CD4-positive, alpha-beta memory T cell (primary cell): ENCODE measurements around the gene SFI1. TPM values are rescaled to one million over a fixed set of nuclear protein-coding genes. Genes with fewer than 3 reads are reported as not detected.

Experiments
- CTCF ChIA-PET: fragments of 350-600 bp; sonication (Branson Sonifier 250); formaldehyde crosslinking; loops from one replicate; lab custom pipeline; 2021; ENCODE audit warnings: inconsistent platforms; ENCODE audit not compliant: partially characterized antibody; lab: Charles Lee
- POLR2A ChIA-PET: fragments of 350-600 bp; sonication (Branson Sonifier 250); formaldehyde crosslinking; loops from one replicate; lab custom pipeline; 2021; ENCODE audit not compliant: partially characterized antibody; lab: Charles Lee
- DNase-seq, 5 donors: peaks; one replicate each; pipeline versions ENCODE4 v3.0.0 to v3.0.0-alpha.2; 2020 to 2022; ENCODE audit warnings: mixed read lengths in 1 of 5
- H3K27ac ChIP-seq: one replicate; pipeline ENCODE4 v1.7.0; 2013; ENCODE audit warnings: low read depth, low read length
- H3K27me3 ChIP-seq: 2 replicates; pipeline ENCODE4 v1.7.0; 2013; ENCODE audit warnings: mild to moderate bottlenecking, low read length, moderate library complexity; ENCODE audit not compliant: insufficient read depth
- H3K36me3 ChIP-seq: 2 replicates; pipeline ENCODE4 v1.7.0; 2013; ENCODE audit warnings: mild to moderate bottlenecking, low read length, moderate library complexity; ENCODE audit not compliant: insufficient read depth
- H3K4me1 ChIP-seq: 2 replicates; pipeline ENCODE4 v1.7.0; 2013; ENCODE audit warnings: mild to moderate bottlenecking, low read length, moderate library complexity; ENCODE audit not compliant: insufficient read depth
- H3K4me3 ChIP-seq, 2 donors: one replicate each; pipeline ENCODE4 v1.7.0; 2013; ENCODE audit warnings: low read length in 2 of 2, mild to moderate bottlenecking in 1 of 2
- H3K9me3 ChIP-seq, 2 donors: one replicate each; pipeline ENCODE4 v1.7.0; 2013; ENCODE audit warnings: low read length in 2 of 2, control low read depth in 1 of 2; ENCODE audit not compliant: control insufficient read depth in 1 of 2
- H3K27ac Mint-ChIP-seq, 7 donors: one replicate each; pipeline ENCODE4 v1.8.0; 2020 to 2021; ENCODE audit warnings: mixed read lengths in 7 of 7, mild to moderate bottlenecking in 6 of 7, inconsistent platforms in 3 of 7, moderate library complexity in 3 of 7
- H3K27me3 Mint-ChIP-seq, 2 donors: one replicate each; pipeline ENCODE4 v1.8.0; 2020 to 2021; ENCODE audit warnings: mixed read lengths in 2 of 2
- H3K36me3 Mint-ChIP-seq, 2 donors: one replicate each; pipeline ENCODE4 v1.8.0; 2020 to 2021; ENCODE audit warnings: mixed read lengths in 2 of 2, inconsistent platforms in 1 of 2, mild to moderate bottlenecking in 1 of 2
- H3K4me1 Mint-ChIP-seq, 4 donors: one replicate each; pipeline ENCODE4 v1.8.0; 2020 to 2021; ENCODE audit warnings: mixed read lengths in 4 of 4, mild to moderate bottlenecking in 1 of 4
- H3K4me3 Mint-ChIP-seq, 8 donors: one replicate each; pipeline ENCODE4 v1.8.0; 2020 to 2021; ENCODE audit warnings: mixed read lengths in 8 of 8, mild to moderate bottlenecking in 7 of 8, moderate library complexity in 6 of 8, inconsistent platforms in 3 of 8
- H3K9me3 Mint-ChIP-seq, 8 donors: one replicate each; pipeline ENCODE4 v1.8.0; 2020 to 2021; ENCODE audit warnings: mixed read lengths in 8 of 8, mild to moderate bottlenecking in 5 of 8, inconsistent platforms in 3 of 8, moderate library complexity in 1 of 8
- intact Hi-C: fragments of 100-400 bp; cut with micrococcal nuclease; formaldehyde crosslinking; loops from one replicate; pipeline ENCODE4 v1.15.1; 2023
- polyA plus RNA-seq, 2 donors: library from polyadenylated mRNA; unstranded; fragments of 300-500 nt; fragmentation: Illumina TruSeq; gene quantifications; one replicate each; pipeline ENCODE4 v1.2.3, GENCODE V29; 2021
- total RNA-seq, 2 experiments: library from RNA; stranded (reverse); gene quantifications; one replicate each; pipeline ENCODE4 v1.2.3, GENCODE V29; 2021

The SFI1 gene
- total and polyA plus RNA-seq, 4 experiments from 2014 or later = 14.7 to 333 (median 181) TPM

DNA sequence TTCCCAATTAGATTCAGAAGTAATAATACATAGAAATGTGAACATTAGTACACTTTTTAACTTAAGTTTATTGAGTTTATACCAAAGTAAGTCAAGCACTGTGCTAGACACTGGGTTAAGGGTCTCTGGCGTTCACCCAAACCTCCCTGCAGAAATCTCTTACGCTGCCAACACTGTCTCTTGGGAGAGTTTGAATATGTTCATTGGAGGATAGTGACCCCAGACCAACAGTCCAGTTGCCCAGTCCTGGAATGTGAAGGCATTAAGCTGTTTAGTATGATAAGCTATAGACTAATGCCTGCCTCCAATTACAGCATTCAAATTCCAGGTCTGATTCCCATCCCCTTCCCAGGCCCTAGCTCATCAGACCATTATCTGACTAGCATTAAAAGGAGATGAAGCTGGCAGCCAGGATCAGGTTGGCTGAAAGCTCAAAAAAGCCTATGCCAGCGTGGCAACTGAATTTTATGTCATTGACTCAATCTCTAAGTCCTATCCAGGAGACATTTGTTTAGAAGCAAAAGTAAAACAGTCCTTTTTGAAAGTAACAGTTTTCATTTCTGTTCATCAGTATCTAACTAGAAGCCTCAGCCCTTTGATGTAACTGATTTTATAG is 77.8 kb downstream of the SFI1 start:
- Mint-ChIP-seq H3K27me3 (no peaks in the 10 kb centered on the region), H3K4me3 (no peak overlapping the region), H3K4me1 (peaks cover 0 to 4% (median 0%) of the 10 kb centered on the region in 4 donors), H3K9me3 (no peaks in the 10 kb centered on the region), H3K36me3 (peaks cover 35 to 71% of the 10 kb centered on the region in 2 donors), H3K27ac (peak overlapping the region in 1 of 7 donors; percentile 48)
- CTCF ChIA-PET = no interaction called here
- DNase-seq = no peak
- no peaks in the 10 kb centered on the region for H3K27me3 ChIP-seq
- POLR2A ChIA-PET = no interaction called here
- H3K9me3 ChIP-seq = no peaks in the 10 kb centered on the region
- H3K27ac ChIP-seq = no peak overlapping the region
- H3K4me1 ChIP-seq = no peaks in the 10 kb centered on the region
- H3K4me3 ChIP-seq = no peak overlapping the region
- H3K36me3 ChIP-seq = peaks cover 53% of the 10 kb centered on the region
- intact Hi-C loops = no loop called here

DNA sequence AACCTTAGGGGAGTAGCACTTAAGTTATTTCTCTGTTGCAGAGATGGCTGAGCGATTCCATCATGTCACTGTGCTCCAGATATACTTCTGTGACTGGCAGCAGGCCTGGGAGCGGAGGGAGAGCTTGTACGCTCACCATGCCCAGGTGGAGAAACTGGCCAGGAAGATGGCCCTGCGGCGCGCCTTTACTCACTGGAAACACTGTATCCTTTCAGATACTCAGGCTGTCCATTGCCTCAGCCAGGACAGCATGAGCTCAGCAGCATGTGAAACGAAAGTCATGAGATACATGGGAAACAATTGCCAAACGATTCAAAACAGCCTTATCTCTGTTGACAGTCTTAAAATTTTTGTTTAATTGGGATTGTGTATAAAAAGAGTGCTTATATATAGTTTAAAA is 78.9 kb downstream of the SFI1 start:
- H3K36me3 Mint-ChIP-seq = peaks cover 37 to 72% of the 10 kb centered on the region in 2 donors

DNA sequence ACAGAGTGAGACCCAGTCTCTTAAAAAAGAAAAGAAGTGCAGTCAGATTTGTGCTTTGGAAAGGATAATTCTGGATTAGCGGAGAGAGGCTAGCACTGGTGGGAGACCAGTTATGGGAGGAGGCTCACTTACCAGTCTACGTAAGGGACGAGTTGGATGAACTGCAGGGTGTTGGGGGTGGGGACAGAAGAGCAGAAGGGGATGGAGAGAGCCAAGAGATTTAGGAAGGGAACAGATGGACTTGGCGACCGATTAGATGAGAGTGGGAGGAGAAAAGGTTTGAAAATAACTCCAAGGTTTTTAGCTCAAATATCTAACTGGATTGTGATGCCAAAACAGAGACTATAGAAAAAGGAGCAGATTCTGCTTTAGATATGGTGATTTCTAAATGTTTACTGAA is 81.4 kb downstream of the SFI1 start:
- H3K27ac ChIP-seq = no peak overlapping the region
- no peak for DNase-seq
- ChIA-PET POLR2A (interaction anchor here (1.0 kb wide), 1 partner anchor 84 kb away, joined by 3 read pairs; the partner anchor contains the start of gene PISD), CTCF (no interaction called here)
- intact Hi-C loops = no loop called here
- no peaks in the 10 kb centered on the region for H3K9me3 ChIP-seq
- no peaks in the 10 kb centered on the region for H3K9me3 Mint-ChIP-seq
- peak overlapping the region in 5 of 7 donors; percentile 17 to 53 (median 49) for H3K27ac Mint-ChIP-seq
- H3K4me3 Mint-ChIP-seq = no peak overlapping the region
- peaks cover 23 to 64% of the 10 kb centered on the region in 2 donors for H3K36me3 Mint-ChIP-seq
- no peaks in the 10 kb centered on the region for H3K27me3 ChIP-seq
- peaks cover 43% of the 10 kb centered on the region for H3K36me3 ChIP-seq
- H3K4me1 Mint-ChIP-seq = peaks cover 5 to 10% (median 8%) of the 10 kb centered on the region in 4 donors
- no peak overlapping the region for H3K4me3 ChIP-seq
- peaks cover 10% of the 10 kb centered on the region for H3K4me1 ChIP-seq
- H3K27me3 Mint-ChIP-seq = no peaks in the 10 kb centered on the region

More for the DNA sequence above, 78.9 kb downstream of the SFI1 start:
- Histone ChIP-seq H3K4me1 (no peaks in the 10 kb centered on the region), H3K27me3 (no peaks in the 10 kb centered on the region), H3K36me3 (peaks cover 52% of the 10 kb centered on the region), H3K4me3 (no peak overlapping the region), H3K27ac (no peak overlapping the region), H3K9me3 (no peaks in the 10 kb centered on the region)
- no peaks in the 10 kb centered on the region for H3K27me3 Mint-ChIP-seq
- DNase-seq = no peak
- H3K4me1 Mint-ChIP-seq = peaks cover 0 to 4% (median 0%) of the 10 kb centered on the region in 4 donors
- ChIA-PET POLR2A (no interaction called here), CTCF (interaction anchor here (1.1 kb wide), 1 partner anchor 102 kb away, joined by 3 read pairs; no protein-coding TSS in a partner anchor)
- intact Hi-C loops = no loop called here
- no peak overlapping the region for H3K4me3 Mint-ChIP-seq
- H3K9me3 Mint-ChIP-seq = no peaks in the 10 kb centered on the region
- peak overlapping the region in 1 of 7 donors; percentile 57 for H3K27ac Mint-ChIP-seq

DNA sequence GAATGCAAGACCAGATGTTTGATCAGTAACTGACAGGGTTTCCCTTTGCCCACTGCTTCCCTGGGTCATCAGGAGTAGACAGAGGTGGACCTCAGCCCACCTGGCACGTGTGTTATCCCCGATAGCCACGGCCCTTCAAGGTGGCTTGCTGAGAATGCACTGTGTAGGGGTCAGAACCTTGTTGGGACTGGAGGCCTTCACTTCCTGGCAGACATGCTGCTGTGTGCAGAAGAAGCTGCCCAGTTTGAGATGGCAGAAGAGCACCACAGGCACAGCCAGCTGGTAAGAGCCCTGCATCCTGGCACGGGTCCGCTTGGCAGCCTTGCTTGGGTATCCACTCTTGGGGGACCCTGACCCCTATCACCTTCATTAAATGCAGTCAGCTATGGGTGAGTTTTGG is 81.8 kb downstream of the SFI1 start:
- Histone ChIP-seq H3K27me3 (no peaks in the 10 kb centered on the region), H3K9me3 (no peaks in the 10 kb centered on the region), H3K36me3 (peaks cover 39% of the 10 kb centered on the region), H3K4me1 (peaks cover 13% of the 10 kb centered on the region), H3K4me3 (no peak overlapping the region), H3K27ac (no peak overlapping the region)
- CTCF ChIA-PET = no interaction called here
- Mint-ChIP-seq H3K4me3 (no peak overlapping the region), H3K27ac (peak overlapping the region in 1 of 7 donors; percentile 35), H3K27me3 (no peaks in the 10 kb centered on the region), H3K36me3 (peaks cover 23 to 60% of the 10 kb centered on the region in 2 donors), H3K9me3 (no peaks in the 10 kb centered on the region), H3K4me1 (peaks cover 5 to 14% (median 9%) of the 10 kb centered on the region in 4 donors)
- intact Hi-C loops = no loop called here
- no peak for DNase-seq
- POLR2A ChIA-PET = no interaction called here

DNA sequence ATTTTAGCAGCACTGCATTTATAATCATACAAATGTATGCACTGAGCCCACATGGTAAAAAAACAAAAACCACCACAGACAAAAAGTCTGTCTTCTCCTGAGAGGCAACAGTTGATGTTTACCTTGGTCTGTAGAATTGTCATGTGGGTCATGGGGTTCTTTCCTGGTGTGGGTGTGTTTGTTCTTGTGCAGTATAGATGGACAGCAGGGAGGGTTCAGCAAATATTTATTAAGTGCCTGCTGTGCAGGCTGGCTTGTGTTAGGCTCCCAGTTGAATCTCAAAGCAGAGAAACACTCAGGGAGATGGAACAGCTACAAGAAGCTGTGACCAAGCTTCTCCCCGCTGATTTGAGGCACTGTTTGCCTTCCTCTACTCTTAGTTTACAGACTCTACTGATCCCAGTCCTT is 83.5 kb downstream of the SFI1 start:
- peaks cover 32 to 48% of the 10 kb centered on the region in 2 donors for H3K36me3 Mint-ChIP-seq
- no peak overlapping the region for H3K4me3 ChIP-seq
- no peak for DNase-seq
- CTCF ChIA-PET = no interaction called here
- H3K27me3 Mint-ChIP-seq = no peaks in the 10 kb centered on the region
- no peak overlapping the region for H3K27ac ChIP-seq
- intact Hi-C loops = loop anchor here (5.0 kb wide), 1 partner anchor 83 kb away; the partner anchor contains the start of gene SFI1
- POLR2A ChIA-PET = no interaction called here
- peak overlapping the region in 5 of 7 donors; percentile 19 to 51 (median 26) for H3K27ac Mint-ChIP-seq
- H3K4me1 ChIP-seq = peaks cover 30% of the 10 kb centered on the region
- H3K4me1 Mint-ChIP-seq = peaks cover 20 to 30% (median 24%) of the 10 kb centered on the region in 4 donors
- H3K27me3 ChIP-seq = no peaks in the 10 kb centered on the region
- H3K36me3 ChIP-seq = peaks cover 30% of the 10 kb centered on the region
- no peak overlapping the region for H3K4me3 Mint-ChIP-seq
- H3K9me3 Mint-ChIP-seq = no peaks in the 10 kb centered on the region
- no peaks in the 10 kb centered on the region for H3K9me3 ChIP-seq

DNA sequence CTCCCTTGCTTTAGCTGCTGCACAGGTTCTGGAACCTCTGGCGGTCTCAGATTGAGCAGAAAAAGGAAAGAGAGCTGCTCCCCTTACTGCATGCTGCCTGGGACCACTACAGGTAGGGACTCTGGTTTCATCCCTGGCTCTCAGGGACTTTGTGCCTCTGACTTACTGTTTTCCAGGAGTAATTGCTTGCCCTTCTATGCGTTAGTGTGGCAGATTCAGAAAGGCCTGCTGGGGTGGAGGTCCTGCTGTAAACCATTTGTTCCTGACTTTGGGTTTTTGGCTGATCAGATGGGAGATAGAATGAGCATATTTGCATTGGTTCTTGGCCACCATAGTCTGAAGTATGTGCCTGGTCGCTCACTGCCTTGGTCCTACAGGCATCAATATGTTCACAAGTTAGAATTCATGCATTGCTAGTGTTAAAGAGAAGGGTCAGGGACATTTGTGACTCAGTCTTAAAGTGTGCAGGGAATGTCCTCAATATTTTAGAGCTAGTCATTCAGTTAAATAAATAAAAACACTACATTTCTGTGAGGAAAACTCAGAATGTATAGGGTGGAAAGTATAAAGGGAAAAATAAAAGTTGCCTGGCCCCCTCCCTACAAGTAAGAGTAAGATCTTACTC is 87.6 kb downstream of the SFI1 start:
- peak overlapping the region; percentile 39 for H3K27ac ChIP-seq
- H3K9me3 ChIP-seq = no peaks in the 10 kb centered on the region
- Mint-ChIP-seq H3K27ac (peak overlapping the region; percentile 73 to 94 (median 87)), H3K27me3 (no peaks in the 10 kb centered on the region), H3K9me3 (no peaks in the 10 kb centered on the region), H3K4me3 (peak overlapping the region in 6 of 8 donors; percentile 15 to 81 (median 60)), H3K36me3 (peaks cover 44 to 50% of the 10 kb centered on the region in 2 donors), H3K4me1 (peaks cover 33 to 47% (median 42%) of the 10 kb centered on the region in 4 donors)
- intact Hi-C loops = loop anchor here (5.0 kb wide), 1 partner anchor 87 kb away; the partner anchor contains the start of gene SFI1
- H3K36me3 ChIP-seq = peaks cover 37% of the 10 kb centered on the region
- DNase-seq = no peak
- no peak overlapping the region for H3K4me3 ChIP-seq
- H3K4me1 ChIP-seq = peaks cover 56% of the 10 kb centered on the region
- no peaks in the 10 kb centered on the region for H3K27me3 ChIP-seq
- POLR2A ChIA-PET = interaction anchor here (1.0 to 1.3 kb wide), 2 partner anchors 25 to 48 kb away, joined by 3 to 4 read pairs; no protein-coding TSS in a partner anchor
- CTCF ChIA-PET = interaction anchor here (2.2 kb wide), 1 partner anchor 46 kb away, joined by 6 read pairs; no protein-coding TSS in a partner anchor

DNA sequence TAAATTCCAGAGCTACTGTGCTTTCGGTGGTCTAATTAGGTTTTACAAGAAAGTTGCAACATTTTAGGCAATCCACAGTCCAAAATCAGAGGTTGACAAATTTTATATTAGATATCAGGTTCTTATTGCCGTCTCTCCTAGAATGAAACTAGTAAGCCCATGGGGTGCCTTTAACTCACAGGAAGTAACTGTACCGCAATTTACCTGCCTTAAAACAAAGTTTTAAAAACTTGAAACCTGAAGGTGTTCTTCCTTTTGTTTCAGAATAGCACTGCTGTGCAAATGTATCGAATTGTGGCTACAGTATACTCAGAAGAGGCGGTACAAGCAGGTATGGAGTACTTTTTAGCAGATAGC is 88.4 kb downstream of the SFI1 start:
- no peaks in the 10 kb centered on the region for H3K27me3 ChIP-seq
- peaks cover 56% of the 10 kb centered on the region for H3K4me1 ChIP-seq
- H3K27me3 Mint-ChIP-seq = no peaks in the 10 kb centered on the region
- intact Hi-C loops = loop anchor here (5.0 kb wide), 2 partner anchors 48 to 87 kb away; partner anchors contain the start of gene SFI1
- H3K9me3 Mint-ChIP-seq = no peaks in the 10 kb centered on the region
- no peaks in the 10 kb centered on the region for H3K9me3 ChIP-seq
- peak overlapping the region in 1 of 2 donors; percentile 19 for H3K4me3 ChIP-seq
- peak in 4 of 5 donors; percentile 25 to 39 (median 26) for DNase-seq
- H3K27ac Mint-ChIP-seq = peak overlapping the region; percentile 73 to 94 (median 87)
- CTCF ChIA-PET = interaction anchor here (1.5 to 2.2 kb wide), 2 partner anchors 45 to 50 kb away, joined by 4 to 6 read pairs; no protein-coding TSS in a partner anchor
- H3K27ac ChIP-seq = peak overlapping the region; percentile 39
- peaks cover 43% of the 10 kb centered on the region for H3K36me3 ChIP-seq
- POLR2A ChIA-PET = interaction anchor here (0.7 to 1.3 kb wide), 4 partner anchors 13 to 48 kb away, joined by 3 to 4 read pairs (median 3); no protein-coding TSS in a partner anchor
- peaks cover 49 to 52% of the 10 kb centered on the region in 2 donors for H3K36me3 Mint-ChIP-seq
- peak overlapping the region in 7 of 8 donors; percentile 19 to 81 (median 67) for H3K4me3 Mint-ChIP-seq
- peaks cover 33 to 47% (median 42%) of the 10 kb centered on the region in 4 donors for H3K4me1 Mint-ChIP-seq
